HepG2 (cell line): Measurements from ENCODE around the gene TGM1. TPM values are rescaled to one million over a fixed set of nuclear protein-coding genes. Genes with fewer than 3 reads are reported as not detected.

ENCODE experiments used
- ATAC-seq: fragments of 200-7000 bp; cut with Tn5 transposase; 3 replicates; pipeline ENCODE4 v1.9.1; 2020; ENCODE audit warnings: mild to moderate bottlenecking, moderate library complexity
- BruUV-seq: library from RNA; stranded (reverse); fragments of 400-500 nt; replicated peaks from 2 replicates; lab custom pipeline; 2021; lab: Mats Ljungman, UMichigan
- CTCF ChIA-PET: fragments of 300-600 bp; formaldehyde crosslinking; extraction: SDS; loops from one replicate; lab custom pipeline; 2021; ENCODE audit warnings: low total read pairs, inconsistent platforms, low intra/inter-chr PET ratio; lab: Yijun Ruan, JAX
- POLR2A ChIA-PET: fragments of 350-600 bp; sonication (Branson Sonifier 250); formaldehyde crosslinking; loops from one replicate; lab custom pipeline; 2020; ENCODE audit warnings: antibody characterized with exemption, inconsistent platforms; lab: Yijun Ruan, JAX
- DNase-seq: peaks from one replicate; pipeline ENCODE4 v3.0.0-alpha.2; 2015; ENCODE audit warnings: low spot score
- FAIRE-seq: peaks from 3 replicates; lab custom pipeline; 2011; peaks lifted over from hg19 to GRCh38; lab: Jason Lieb, UNC
- H2AFZ ChIP-seq: one replicate; pipeline ENCODE4 v1.6.1; 2011; ENCODE audit warnings: low read length, inconsistent platforms
- H3K27ac ChIP-seq: fragments of 300-600 bp; 3 replicates; pipeline ENCODE4 v1.8.0; 2011; ENCODE audit warnings: mixed run types, mild to moderate bottlenecking, mixed read lengths, low read length, inconsistent platforms; ENCODE audit not compliant: insufficient read depth; ENCODE audit errors: extremely low read length
- H3K27me3 ChIP-seq, 2 experiments: fragments of 200-600 bp in 1 of 2; 2 replicates in 1 of 2; 3 replicates in 1 of 2; pipeline versions ENCODE4 v1.6.0 to v1.8.0; 2011; ENCODE audit warnings: low read length in 2 of 2, mild to moderate bottlenecking in 2 of 2, moderate library complexity in 2 of 2, inconsistent platforms in 1 of 2; ENCODE audit not compliant: insufficient read depth in 2 of 2, control insufficient read depth in 1 of 2
- H3K36me3 ChIP-seq, 2 experiments: fragments of 200-600 bp in 1 of 2; replicated peaks in 1 of 2; 2 replicates in 1 of 2; 3 replicates in 1 of 2; pipeline versions ENCODE4 v1.5.1 to v1.8.0; 2011; ENCODE audit warnings: low read length in 2 of 2, inconsistent platforms in 1 of 2; ENCODE audit not compliant: insufficient read depth in 2 of 2, control insufficient read depth in 1 of 2
- H3K4me1 ChIP-seq: 2 replicates; pipeline ENCODE4 v1.5.1; 2012; ENCODE audit warnings: low read length, inconsistent platforms; ENCODE audit not compliant: insufficient read depth
- H3K4me2 ChIP-seq: 2 replicates; pipeline ENCODE4 v1.6.0; 2011; ENCODE audit warnings: low read depth, low read length, inconsistent platforms
- H3K4me3 ChIP-seq, 3 experiments: fragments of 200-600 bp in 1 of 3; sonication (generic), shearing (Covaris generic) in 1 of 3; replicated peaks in 1 of 3; 2 replicates each; pipeline ENCODE4 v1.5.1; 2011 to 2016; ENCODE audit warnings: low read length in 3 of 3, inconsistent platforms in 2 of 3, low read depth in 2 of 3, mild to moderate bottlenecking in 2 of 3, control low read depth in 1 of 3, mixed read lengths in 1 of 3; ENCODE audit not compliant: insufficient read depth in 1 of 3
- H3K79me2 ChIP-seq: one replicate; pipeline ENCODE4 v1.6.1; 2011; ENCODE audit warnings: low read length, inconsistent platforms; ENCODE audit not compliant: insufficient read depth
- H3K9ac ChIP-seq: 2 replicates; pipeline ENCODE4 v1.6.0; 2011; ENCODE audit warnings: mild to moderate bottlenecking, low read depth, low read length, inconsistent platforms; ENCODE audit not compliant: insufficient read depth
- H3K9me3 ChIP-seq: 2 replicates; pipeline ENCODE4 v1.5.1; 2012; ENCODE audit warnings: mild to moderate bottlenecking, low read length
- H4K20me1 ChIP-seq: 2 replicates; pipeline ENCODE4 v1.6.0; 2011; ENCODE audit warnings: inconsistent platforms, mild to moderate bottlenecking, low read length, moderate library complexity; ENCODE audit not compliant: insufficient read depth
- ATF5 ChIP-seq: sonication (generic); formaldehyde crosslinking; IDR thresholded peaks from 2 replicates; pipeline ENCODE4 v1.4.0; 2020; ENCODE audit warnings: mild to moderate bottlenecking, low read depth, missing genetic modification reagents
- HES4 ChIP-seq: sonication (generic); formaldehyde crosslinking; IDR thresholded peaks from 2 replicates; pipeline ENCODE4 v1.9.0; 2021; ENCODE audit warnings: mild to moderate bottlenecking, missing genetic modification reagents, borderline replicate concordance
- NFE2L2 ChIP-seq: fragments of 150-350 bp; IDR thresholded peaks from 2 replicates; pipeline ENCODE4 v1.6.1; 2014; ENCODE audit warnings: low read length
- ZNF572 ChIP-seq: sonication (generic); formaldehyde crosslinking; IDR thresholded peaks from 2 replicates; pipeline ENCODE4 v1.5.1; 2020; ENCODE audit warnings: mild to moderate bottlenecking, missing genetic modification reagents
- WGBS: methylation state at CpG from one replicate; pipeline ENCODE4 v1.1.6; 2017; ENCODE audit warnings: low lambda C conversion rate; 5-methylcytosine and 5-hydroxymethylcytosine counted together
- in situ Hi-C: cut with HindIII; loops from 2 replicates; pipeline ENCODE4 v1.10.0; 2017; ENCODE audit warnings: low pct_unique_long_range_greater_than_20kb; ENCODE audit not compliant: extremely low pct_ligation_motif_present
- intact Hi-C: fragments of 100-400 bp; cut with micrococcal nuclease; formaldehyde crosslinking; loops from one replicate; pipeline ENCODE4 v1.10.0; 2022; ENCODE audit not compliant: unreplicated experiment
- polyA plus RNA-seq, 8 experiments: library from polyadenylated mRNA; depleted of rRNA in 3 of 8; stranded (reverse) in 7 of 8; unstranded in 1 of 8; fragments of >200 nt; fragmentation: Illumina TruSeq in 4 of 8; extraction: Trizol in 4 of 8; gene quantifications; 2 replicates each; pipeline versions ENCODE4 v1.2.1 to v1.2.3, GENCODE V29; 2011 to 2016; ENCODE audit warnings: low read depth in 4 of 8, missing spikeins in 1 of 8, mixed read lengths in 1 of 8; ENCODE audit not compliant: insufficient read depth in 1 of 8
- total RNA-seq, 5 experiments: library from RNA; depleted of rRNA; stranded (reverse); fragments of >200 nt; fragmentation: Illumina TruSeq; extraction: Trizol; gene quantifications; 2 replicates each; pipeline ENCODE4 v1.2.3, GENCODE V29; 2016; ENCODE audit warnings: low read depth in 1 of 5
- TF ChIP-seq, protein P1 (sequence below): sonication (generic); formaldehyde crosslinking; IDR thresholded peaks from 2 replicates; pipeline ENCODE4 v1.4.0; 2020; ENCODE audit warnings: missing genetic modification reagents, borderline replicate concordance

TGM1 gene
- total and polyA plus RNA-seq, 2 of the 13 experiments (the other 11 are each of a cell fraction or from before 2014, with no cell fraction given), result 3.2 to 10.6 TPM

DNA sequence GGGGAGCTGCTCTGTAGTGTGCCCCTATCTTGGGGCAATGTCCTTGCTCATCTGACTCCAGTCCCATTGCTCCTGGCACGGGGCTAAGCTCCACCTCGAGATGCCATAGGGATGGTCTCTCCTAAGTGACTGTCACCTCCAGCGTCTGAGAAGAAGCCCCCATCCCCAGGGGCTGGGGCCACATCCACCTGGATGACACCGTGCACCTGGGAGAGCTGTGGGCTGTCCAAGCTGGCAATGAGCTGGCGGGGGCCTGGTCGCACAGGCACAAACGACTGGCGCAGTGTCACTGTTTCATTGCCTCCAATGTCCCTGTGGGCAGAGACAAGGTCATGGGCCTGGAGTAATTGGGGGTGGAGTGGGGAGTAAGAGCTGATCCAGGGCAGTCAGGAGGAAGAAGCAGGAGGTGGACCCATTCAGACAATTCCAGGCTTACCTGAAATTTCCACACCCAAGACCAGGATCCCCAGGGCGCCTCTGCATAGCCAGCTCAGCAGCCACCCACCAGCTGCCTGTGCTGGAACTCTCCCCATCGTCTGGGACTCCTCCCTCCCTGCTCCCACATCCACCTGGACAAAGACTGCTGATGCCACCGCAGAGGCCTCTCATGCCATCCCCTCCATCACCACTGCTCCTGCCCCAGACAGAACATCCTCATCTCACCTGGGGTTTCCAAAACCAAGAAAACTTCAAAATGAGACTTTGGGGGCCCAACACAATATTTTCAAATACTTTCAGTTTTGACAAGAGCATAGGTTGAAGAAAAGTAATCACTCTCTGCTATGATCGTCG is 13.6 kb downstream of the TGM1 start:
- Histone ChIP-seq H3K9me3 (no peaks in the 10 kb centered on the region), H3K27me3 (no peaks in the 10 kb centered on the region), H2AFZ (no peak overlapping the region), H3K4me1 (peaks cover 26% of the 10 kb centered on the region), H3K79me2 (no peaks in the 10 kb centered on the region), H3K36me3 (no peaks in the 10 kb centered on the region; a peak in 1 of 5 replicates), H3K4me3 (no peak overlapping the region), H3K9ac (no peak overlapping the region)
- ATAC-seq (no peak), FAIRE-seq (no peak), DNase-seq (no peak)
- intact Hi-C loops (no loop called here), in situ Hi-C loops (loop anchor here (10.0 kb wide), 1 partner anchor 185 kb away; no protein-coding TSS in a partner anchor)
- 75% methylated on average over 13 of the region's 13 CpGs for WGBS
- no TSS peak for BruUV-seq
- CTCF ChIA-PET, result no interaction called here
- POLR2A ChIA-PET, result interaction anchor here (3.2 to 18.0 kb wide), 2 partner anchors 22 to 51 kb away, joined by 22 to 850 read pairs; partner anchors contain the start of genes CIDEB, DHRS1, LTB4R and LTB4R2
- TF ChIP-seq HES4, result peak; percentile 55; the same call in 1 of the 2 replicates
- 0 out of 2 replicates have a peak, but pooled peaks have one; percentile 9 for TF ChIP-seq NFE2L2
- 0 out of 2 replicates have a peak, but pooled peaks have one; percentile 66 for TF ChIP-seq ZNF572 (CRISPR knock-in tag)
- TF ChIP-seq, protein P1, sequence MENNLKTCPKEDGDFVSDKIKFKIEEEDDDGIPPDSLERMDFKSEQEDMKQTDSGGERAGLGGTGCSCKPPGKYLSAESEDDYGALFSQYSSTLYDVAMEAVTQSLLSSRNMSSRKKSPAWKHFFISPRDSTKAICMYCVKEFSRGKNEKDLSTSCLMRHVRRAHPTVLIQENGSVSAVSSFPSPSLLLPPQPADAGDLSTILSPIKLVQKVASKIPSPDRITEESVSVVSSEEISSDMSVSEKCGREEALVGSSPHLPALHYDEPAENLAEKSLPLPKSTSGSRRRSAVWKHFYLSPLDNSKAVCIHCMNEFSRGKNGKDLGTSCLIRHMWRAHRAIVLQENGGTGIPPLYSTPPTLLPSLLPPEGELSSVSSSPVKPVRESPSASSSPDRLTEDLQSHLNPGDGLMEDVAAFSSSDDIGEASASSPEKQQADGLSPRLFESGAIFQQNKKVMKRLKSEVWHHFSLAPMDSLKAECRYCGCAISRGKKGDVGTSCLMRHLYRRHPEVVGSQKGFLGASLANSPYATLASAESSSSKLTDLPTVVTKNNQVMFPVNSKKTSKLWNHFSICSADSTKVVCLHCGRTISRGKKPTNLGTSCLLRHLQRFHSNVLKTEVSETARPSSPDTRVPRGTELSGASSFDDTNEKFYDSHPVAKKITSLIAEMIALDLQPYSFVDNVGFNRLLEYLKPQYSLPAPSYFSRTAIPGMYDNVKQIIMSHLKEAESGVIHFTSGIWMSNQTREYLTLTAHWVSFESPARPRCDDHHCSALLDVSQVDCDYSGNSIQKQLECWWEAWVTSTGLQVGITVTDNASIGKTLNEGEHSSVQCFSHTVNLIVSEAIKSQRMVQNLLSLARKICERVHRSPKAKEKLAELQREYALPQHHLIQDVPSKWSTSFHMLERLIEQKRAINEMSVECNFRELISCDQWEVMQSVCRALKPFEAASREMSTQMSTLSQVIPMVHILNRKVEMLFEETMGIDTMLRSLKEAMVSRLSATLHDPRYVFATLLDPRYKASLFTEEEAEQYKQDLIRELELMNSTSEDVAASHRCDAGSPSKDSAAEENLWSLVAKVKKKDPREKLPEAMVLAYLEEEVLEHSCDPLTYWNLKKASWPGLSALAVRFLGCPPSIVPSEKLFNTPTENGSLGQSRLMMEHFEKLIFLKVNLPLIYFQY (CRISPR knock-in tag), result no peak
- TF ChIP-seq ATF5 (CRISPR knock-in tag), result no peak
- TF ChIP-seq, all 625 proteins: peak for 3
- Histone ChIP-seq H4K20me1 (no peaks in the 10 kb centered on the region), H3K27ac (no peak overlapping the region), H3K4me2 (no peak overlapping the region)
